Measurements from ENCODE around the gene DGLUCY.

DNA sequence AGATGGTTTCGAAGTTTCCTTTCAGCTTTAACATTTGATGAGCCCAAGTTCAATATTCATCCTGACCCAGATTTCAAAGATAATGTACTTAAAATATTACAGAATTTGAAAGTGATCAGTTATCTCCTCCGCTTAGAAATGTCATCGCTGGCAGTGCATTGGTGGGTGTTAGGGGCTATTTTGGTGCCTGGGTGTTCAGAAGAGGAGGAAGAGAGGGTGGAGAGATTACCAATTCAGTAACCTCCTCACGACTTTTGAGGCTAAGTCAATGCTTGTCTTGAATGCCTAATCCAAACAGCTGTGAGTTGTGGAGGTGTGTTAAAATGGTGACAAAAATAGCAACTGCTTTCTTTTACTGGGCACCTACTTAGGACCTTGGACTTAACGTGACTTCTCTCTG, 13.8 kb upstream of the DGLUCY start:
- TF ChIP-seq, protein P1, sequence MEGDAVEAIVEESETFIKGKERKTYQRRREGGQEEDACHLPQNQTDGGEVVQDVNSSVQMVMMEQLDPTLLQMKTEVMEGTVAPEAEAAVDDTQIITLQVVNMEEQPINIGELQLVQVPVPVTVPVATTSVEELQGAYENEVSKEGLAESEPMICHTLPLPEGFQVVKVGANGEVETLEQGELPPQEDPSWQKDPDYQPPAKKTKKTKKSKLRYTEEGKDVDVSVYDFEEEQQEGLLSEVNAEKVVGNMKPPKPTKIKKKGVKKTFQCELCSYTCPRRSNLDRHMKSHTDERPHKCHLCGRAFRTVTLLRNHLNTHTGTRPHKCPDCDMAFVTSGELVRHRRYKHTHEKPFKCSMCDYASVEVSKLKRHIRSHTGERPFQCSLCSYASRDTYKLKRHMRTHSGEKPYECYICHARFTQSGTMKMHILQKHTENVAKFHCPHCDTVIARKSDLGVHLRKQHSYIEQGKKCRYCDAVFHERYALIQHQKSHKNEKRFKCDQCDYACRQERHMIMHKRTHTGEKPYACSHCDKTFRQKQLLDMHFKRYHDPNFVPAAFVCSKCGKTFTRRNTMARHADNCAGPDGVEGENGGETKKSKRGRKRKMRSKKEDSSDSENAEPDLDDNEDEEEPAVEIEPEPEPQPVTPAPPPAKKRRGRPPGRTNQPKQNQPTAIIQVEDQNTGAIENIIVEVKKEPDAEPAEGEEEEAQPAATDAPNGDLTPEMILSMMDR (conservative IDR thresholded peaks at IDR 0.05): no peak
- no peak for TF ChIP-seq ZFX (IDR thresholded peaks at IDR 0.05)
